Ishikawa (cell line): Measurements from ENCODE around the gene GUCD1.

ENCODE experiments used
- CEBPB ChIP-seq: IDR thresholded peaks from 2 replicates; pipeline ENCODE4 v1.6.1; 2012
- CREB1 ChIP-seq: IDR thresholded peaks from 2 replicates; pipeline ENCODE4 v1.6.1; 2012; ENCODE audit warnings: low read depth
- EGR1 ChIP-seq: IDR thresholded peaks from 2 replicates; pipeline ENCODE4 v1.6.1; 2012
- EP300 ChIP-seq: IDR thresholded peaks from 2 replicates; pipeline ENCODE4 v1.6.1; 2012; ENCODE audit warnings: borderline replicate concordance
- FOXM1 ChIP-seq: IDR thresholded peaks from 2 replicates; pipeline ENCODE4 v1.6.1; 2012; ENCODE audit warnings: low read depth, borderline replicate concordance
- MAX ChIP-seq: IDR thresholded peaks from 2 replicates; pipeline ENCODE4 v1.6.1; 2012
- NFIC ChIP-seq: IDR thresholded peaks from 2 replicates; pipeline ENCODE4 v1.6.1; 2012
- RAD21 ChIP-seq: IDR thresholded peaks from 2 replicates; pipeline ENCODE4 v1.6.1; 2012; ENCODE audit warnings: low read depth
- REST ChIP-seq: IDR thresholded peaks from 2 replicates; pipeline ENCODE4 v1.6.1; 2012; ENCODE audit warnings: low read depth, mild to moderate bottlenecking
- TAF1 ChIP-seq: IDR thresholded peaks from 2 replicates; pipeline ENCODE4 v1.6.1; 2012; ENCODE audit warnings: low read depth, mild to moderate bottlenecking
- TCF12 ChIP-seq: IDR thresholded peaks from 2 replicates; pipeline ENCODE4 v1.6.1; 2012; ENCODE audit warnings: low read depth
- TEAD4 ChIP-seq: IDR thresholded peaks from 2 replicates; pipeline ENCODE4 v1.6.1; 2012
- USF1 ChIP-seq: IDR thresholded peaks from 2 replicates; pipeline ENCODE4 v1.6.1; 2012
- YY1 ChIP-seq: IDR thresholded peaks from 2 replicates; pipeline ENCODE4 v1.6.1; 2012; ENCODE audit warnings: low read depth
- ZBTB7A ChIP-seq: IDR thresholded peaks from 2 replicates; pipeline ENCODE4 v1.6.1; 2012; ENCODE audit warnings: low read depth

GUCD1 gene

GRCh38 chr22:24554313-24555164, at the start of gene GUCD1:
Gene GUCD1, minus strand, starts transcription at chr22:24555138. Its CDS starts 147 bp downstream, at chr22:24554991.
- TF ChIP-seq CEBPB (no peak), RAD21 (no peak), TCF12 (no peak), YY1 (0 out of 2 replicates have a peak, but pooled peaks have one; percentile 41), REST (no peak), FOXM1 (no peak), EP300 (no peak), TAF1 (peak; percentile 29; the same call in 1 of the 2 replicates), ZBTB7A (no peak), USF1 (no peak), MAX (peak; percentile 41; the same call in 1 of the 2 replicates), CREB1 (no peak), TEAD4 (no peak), EGR1 (no peak), NFIC (no peak)

- peak; percentile 14; the same call in 1 of the 2 replicates for TF ChIP-seq MAX
- TF ChIP-seq NFIC, result 0 out of 2 replicates have a peak, but pooled peaks have one; percentile 25
Measured at GRCh38 chr22:24602847-24603769, 48.2 kb upstream of the GUCD1 start, which contains the start of gene GGT1. Gene GGT1, plus strand, starts transcription at chr22:24603193. Its CDS starts 7,889 bp downstream, at chr22:24611082.

GRCh38 chr22:24601217-24602104, 46.5 kb upstream of the GUCD1 start:
- TF ChIP-seq CREB1 (no peak), CEBPB (no peak), NFIC (peak; percentile 89), ZBTB7A (0 out of 2 replicates have a peak, but pooled peaks have one; percentile 16)

- no peak for TF ChIP-seq MAX
- no peak for TF ChIP-seq USF1
Measured at GRCh38 chr22:24599514-24599913, 44.6 kb upstream of the GUCD1 start.

- TF ChIP-seq CEBPB (no peak), YY1 (no peak), EGR1 (no peak), MAX (no peak), FOXM1 (no peak), ZBTB7A (no peak), CREB1 (no peak), TCF12 (no peak), TAF1 (no peak), USF1 (no peak), RAD21 (no peak), REST (no peak), TEAD4 (no peak), NFIC (no peak), EP300 (no peak)
Measured at GRCh38 chr22:24595863-24596262, 40.9 kb upstream of the GUCD1 start.
